ENCODE results near the gene FAM167B.
"Not testable (repeated sequence)": the region's sequence is repeated elsewhere in the genome, so short reads cannot be mapped to it uniquely, and the experiment has no call there.

DNA sequence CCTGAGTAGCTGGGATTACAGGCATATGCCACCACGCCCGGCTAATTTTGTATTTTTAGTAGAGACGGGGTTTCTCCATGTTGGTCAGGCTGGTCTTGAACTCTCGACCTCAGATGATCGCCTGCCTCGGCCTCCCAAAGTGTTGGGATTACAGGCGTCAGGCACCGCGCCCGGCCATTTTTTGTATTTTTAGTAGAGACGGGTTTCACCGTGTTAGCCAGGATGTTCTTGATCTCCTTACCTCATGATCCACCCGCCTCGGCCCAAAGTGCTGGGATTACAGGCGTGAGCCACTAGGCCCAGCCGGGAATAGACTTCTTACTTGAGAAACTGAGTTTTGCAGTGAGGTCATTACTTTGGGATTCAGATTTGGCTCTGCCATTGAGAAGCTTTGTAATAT, 51.2 kb downstream of the FAM167B start:
- not testable (repeated sequence) for TF ChIP-seq POLR2AphosphoS5, POLR2A (IDR thresholded peaks at IDR 0.05)
